Measurements from ENCODE around the gene POLN. TPM values are rescaled to one million over a fixed set of nuclear protein-coding genes. Genes with fewer than 3 reads are reported as not detected.

Gene POLN
- total RNA-seq, 1 experiment from 2014 or later, result 0.50 TPM

DNA sequence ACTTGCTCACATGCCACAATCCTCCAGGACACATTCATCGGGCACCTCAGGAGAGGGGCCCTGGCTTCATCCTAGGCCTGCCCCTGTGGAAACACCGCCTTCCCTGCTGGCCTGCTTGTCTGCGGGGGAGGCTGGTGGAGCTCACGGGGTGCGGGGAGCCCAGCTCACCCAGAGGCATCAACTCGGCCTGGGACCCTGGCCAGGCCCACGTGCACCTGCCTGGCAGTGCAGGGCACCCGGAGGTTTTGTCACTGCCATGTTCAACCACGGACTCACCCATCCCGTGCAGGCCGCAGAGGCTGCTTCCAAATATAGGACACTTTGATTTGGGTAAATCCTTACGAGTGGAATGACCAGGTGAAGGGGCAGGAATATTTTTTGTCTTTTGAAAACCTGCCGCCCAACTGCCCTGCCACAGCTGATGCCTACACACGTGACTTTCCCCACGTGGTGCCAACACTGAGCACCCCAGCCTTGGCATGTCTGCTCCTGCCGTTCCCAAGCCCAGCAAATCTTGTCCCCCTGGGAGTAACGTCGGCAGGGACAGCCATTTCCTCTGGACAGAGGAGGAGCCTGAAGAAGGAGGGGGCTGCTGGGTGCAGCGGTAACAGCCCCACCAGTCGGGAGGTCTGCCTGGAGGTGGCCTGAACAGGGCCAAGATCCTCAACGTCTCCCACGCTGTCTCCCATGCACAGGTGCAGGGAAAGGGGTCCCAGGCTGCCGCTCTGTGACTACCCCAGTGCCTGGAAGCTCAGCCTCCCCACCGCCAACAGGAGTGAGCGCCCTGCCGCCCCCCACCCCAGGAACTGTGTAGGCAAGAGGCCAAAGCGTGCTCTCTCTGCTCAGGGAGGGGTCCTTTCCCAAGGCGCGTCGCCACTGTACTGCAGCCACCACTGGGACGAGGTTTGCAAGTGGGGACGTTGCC lies 11.5 kb upstream of the POLN start:
- DNase-seq (ENCODE audit: extremely low read depth, low read depth), result no peak

DNA sequence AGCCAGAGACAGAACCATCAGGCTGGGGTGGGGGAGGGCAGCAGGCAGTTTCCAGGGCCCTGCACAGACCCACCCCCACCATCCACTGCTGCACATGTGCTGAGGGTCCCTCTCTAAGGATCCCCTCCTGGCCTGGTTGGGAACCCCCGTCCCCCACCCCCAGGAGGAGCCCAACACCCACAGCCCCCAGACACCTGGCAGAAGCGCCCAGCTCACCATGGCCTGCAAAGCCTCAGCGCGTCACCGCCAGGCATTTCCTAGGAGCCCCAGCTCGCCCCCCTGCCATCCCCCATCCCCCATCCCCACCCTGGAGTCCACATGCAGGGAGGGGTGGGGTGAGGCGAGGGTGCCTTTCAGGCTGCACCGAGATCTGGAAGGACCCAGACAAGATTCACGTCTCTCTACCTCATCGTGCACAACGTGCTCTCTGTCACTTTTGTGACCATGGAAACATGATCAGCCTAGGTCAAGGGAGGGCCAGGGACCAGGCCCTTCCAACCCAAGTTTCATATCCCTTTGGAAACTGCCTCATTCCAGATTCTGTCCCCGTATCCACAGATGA lies 10.7 kb upstream of the POLN start:
- no peak for DNase-seq (ENCODE audit: extremely low read depth, low read depth)

DNA sequence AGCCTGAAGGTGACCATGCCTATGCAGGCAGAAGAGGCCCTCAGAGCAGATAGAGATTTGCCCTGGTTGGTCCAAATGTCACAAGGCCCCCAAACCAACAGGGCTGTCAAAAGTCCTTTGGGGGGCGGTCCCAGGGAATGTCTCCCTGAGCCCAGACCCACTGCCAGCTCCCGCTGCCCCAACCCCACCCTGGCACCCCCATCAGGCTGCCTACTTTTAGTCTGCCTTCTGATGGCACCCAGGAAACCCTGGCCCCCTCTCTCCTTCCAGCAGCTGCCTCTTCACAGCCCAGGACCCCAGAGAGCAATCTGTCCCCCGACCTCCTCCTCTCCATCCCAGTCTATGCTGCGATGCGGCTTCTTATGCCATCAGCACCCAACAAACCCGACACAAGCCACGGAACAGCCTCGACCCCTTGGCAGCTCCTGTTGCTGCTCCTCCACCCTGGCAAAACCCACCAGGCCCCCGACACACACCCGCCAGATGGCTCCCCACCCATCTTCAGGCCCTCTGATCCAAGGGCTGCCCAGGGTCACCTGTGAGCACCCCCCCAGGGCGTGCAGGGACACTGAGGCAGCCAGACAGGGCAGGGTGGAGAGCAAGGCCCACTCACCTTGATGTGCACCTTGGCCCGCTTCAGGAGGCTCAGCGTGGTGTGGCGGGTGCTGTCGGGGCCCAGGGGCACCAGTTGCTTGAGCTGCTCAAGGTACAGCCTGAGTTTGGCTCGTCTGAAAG lies 10.0 kb upstream of the POLN start:
- DNase-seq (ENCODE audit: extremely low read depth, low read depth), result no peak

DNA sequence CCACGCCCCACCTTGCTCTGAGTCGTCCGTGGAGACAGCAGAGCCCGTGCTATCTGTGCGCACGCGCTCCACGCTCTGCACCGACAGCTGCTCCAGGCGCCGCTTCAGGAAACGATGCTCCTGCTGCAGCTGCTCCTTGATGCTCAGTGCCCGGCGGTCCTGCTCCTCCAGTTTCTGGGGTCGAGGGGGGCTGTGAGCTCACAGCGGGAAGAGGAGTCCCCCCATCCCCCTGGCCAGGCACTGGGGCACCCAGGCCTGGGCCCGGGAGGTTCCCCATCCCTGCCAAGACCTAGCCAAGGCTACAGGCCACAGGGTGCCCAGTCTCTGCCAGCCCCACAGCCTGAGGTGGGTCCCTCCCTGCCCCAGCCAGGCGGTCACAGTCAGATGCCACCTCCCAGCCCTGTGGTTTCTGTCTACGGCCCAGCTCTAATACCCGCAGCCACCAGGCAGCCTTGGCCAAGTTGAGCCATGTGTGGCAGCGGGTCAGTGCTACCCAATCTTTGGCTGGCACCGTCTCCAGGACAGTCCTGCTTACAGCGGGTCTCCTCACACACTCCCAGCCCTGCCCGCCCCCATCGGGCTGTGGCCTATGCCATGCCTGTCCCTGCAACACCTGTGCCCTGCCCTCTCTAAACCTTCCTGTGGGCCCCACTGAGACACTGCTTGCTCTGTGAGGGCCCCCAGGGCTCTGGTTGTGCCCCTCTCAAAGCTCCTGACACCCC lies 9.3 kb upstream of the POLN start:
- no peak for DNase-seq (ENCODE audit: extremely low read depth, low read depth)

DNA sequence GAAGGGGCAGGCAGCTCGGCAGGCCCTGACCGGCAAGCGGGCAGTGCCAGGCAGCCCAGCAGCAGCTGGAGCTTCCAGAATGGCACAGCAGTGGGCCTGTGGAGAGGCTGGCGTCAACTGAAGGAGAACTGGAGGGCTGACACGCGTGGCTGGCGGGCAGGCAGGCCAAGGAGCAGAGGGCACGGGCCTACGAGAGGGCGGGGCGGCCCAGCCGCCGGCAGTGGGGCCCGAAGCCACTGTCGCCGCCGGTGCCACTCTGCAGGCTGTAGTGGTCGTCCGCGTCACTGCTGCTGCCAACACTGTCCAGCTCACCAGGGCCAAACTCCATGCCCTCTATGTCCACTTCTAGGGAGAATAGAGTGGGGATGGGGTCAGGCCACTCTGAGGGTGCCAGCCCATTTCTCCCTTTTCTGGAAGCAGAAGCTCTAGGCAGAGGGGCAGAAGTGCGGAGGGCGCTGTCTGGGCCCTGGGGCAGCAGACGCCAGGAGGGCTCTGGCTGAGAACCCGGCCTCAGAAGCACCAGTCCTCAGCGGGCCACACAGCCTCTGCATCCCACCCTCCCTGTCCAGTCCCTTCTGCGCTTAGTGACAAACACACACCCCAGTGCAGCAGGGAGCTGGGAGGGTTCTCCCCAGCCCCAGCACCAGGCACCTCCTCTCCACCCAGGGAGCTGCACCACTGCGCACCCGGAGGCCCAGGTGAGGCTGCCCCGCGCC lies 8.6 kb upstream of the POLN start:
- DNase-seq (ENCODE audit: extremely low read depth, low read depth), result no peak

DNA sequence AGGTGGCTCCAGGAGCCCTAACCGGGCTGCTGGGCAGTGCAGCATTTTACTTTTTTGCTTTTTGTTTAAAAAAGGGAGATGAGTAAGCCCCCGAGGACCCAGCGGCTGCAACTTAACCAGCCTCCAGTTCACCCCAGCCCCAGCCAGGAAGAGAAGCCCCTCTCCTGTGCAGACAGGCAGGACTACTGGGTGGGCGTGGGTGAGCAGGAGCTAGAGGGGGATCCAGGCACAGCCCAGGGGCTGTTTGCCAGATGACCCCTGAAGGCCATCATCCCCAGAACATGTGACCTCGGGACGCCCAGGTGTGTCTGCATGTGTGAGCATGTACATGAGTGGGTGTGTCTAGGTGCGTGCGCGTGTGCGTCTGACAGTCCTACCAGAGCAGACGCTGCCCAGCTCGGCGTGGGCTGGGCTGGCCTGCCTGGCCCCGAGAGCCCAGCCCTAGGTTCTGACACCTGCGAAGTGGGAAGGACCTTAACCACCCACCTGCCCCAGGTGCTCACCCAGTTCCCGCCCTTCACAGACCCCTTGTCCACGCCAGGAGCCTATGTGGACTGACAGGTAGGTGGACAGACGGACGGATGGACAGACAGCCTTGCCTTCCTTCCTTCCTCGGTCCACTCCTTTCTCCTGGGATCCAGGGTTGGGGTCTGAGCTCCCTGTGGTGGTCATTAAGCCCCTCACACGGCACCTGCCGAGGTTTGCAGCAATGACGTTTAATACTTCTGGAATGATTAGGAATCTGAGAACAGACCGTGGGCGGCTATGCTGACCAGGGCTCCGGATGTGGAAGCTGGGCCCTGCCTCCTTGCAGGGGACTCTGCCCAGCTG lies 7.8 kb upstream of the POLN start:
- DNase-seq (ENCODE audit: extremely low read depth, low read depth), result no peak

DNA sequence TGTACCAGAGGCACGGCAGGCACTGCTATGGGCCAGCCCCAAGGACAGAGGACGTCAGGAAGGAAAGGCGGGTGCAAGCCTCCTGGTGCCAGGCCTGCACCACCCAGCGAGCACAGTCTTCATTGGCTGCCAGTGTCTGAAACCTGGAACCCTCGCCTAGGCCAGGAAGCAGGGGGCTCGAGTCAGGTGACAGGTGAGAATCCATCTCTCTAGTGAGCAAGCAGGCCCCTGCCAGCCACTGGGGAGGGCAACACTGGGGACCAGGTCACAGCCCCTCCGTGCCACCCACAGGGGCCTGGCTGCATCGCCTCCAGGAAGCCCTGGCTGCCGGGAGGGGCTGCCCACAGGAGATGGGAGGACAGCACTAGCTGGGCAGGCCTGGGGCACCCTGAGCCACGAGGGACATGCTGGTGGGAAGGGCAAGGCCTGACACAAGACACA lies 6.9 kb upstream of the POLN start:
- no peak for DNase-seq (ENCODE audit: extremely low read depth, low read depth)

DNA sequence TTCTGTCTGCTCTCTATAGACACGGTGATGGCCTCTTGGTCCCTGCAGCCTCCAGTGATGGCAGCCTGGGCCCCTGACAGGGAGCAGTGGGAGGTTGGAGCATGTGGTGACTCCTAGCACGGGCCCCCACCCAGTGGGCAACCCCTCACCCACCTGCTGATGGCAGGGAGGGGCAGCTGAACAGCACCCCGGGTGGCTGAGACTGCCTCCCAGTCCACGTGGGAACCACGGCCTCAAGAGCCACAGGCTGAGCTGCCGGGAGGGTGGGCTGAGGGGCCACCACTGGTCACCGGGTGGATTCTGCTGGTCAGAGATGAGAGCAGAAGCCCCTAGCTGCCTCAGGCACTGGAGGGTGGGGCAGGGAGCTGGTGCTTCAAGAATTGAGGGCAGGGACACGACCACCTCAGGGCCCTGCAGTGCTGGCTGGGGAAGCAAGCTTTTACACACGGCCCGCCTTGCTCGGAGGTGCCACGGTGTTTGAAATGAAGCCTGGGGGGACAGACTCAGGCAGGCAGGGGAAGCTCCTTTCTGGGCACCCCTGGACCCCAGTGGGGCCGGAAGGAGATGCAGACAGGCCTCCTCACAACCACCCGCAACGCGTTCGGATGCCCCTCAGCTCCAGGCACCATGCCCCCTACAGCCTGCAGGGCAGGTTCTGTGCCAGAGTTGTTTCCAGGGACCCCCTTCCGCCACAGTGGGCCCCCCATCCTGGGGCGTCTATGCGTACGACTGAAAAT lies 6.3 kb upstream of the POLN start:
- no peak for DNase-seq (ENCODE audit: extremely low read depth, low read depth)

DNA sequence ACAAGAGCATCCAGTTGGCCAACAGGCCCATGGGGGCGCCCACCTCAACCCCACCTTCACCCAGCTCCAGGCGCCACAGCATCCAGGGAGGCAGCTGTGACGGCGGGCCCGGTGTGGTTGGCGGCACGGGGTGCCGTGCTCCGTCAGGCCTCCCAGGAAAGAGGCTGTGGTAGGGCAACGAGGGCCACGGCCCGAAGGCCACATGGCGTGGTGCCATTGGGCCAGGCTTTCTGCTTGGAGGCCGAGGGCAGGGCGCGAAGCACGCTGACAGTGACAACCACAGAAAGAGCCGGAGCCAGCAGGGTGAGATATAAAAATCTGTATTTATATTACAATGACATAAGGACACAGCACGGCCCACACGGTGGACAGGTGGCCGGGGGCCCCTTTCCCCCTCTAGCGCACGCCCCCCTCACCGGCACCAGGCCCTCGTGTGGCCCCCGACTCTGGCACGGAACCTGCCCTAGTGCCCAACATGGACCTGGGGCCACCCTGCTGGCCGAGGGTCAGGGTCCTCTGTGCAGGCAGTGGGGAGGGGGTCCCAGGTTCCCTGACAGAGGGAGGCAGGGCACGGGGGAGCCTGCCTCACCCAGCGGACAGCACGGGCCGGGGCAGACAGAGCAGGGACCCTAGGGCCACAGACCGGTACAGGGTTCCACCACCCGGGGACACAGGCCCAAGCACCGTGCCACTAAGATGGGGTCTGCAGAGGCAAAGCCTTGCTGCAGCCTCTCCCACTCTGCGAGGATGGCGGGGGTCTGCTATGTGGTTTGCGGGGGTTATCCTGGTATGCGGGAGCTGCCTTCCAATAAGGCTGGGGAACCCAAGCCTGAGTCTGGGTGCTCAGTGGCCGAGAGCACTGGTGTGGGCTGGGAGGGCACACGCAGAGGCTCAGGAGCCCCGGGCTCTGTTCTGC lies 5.5 kb upstream of the POLN start:
- DNase-seq (ENCODE audit: extremely low read depth, low read depth), result no peak

DNA sequence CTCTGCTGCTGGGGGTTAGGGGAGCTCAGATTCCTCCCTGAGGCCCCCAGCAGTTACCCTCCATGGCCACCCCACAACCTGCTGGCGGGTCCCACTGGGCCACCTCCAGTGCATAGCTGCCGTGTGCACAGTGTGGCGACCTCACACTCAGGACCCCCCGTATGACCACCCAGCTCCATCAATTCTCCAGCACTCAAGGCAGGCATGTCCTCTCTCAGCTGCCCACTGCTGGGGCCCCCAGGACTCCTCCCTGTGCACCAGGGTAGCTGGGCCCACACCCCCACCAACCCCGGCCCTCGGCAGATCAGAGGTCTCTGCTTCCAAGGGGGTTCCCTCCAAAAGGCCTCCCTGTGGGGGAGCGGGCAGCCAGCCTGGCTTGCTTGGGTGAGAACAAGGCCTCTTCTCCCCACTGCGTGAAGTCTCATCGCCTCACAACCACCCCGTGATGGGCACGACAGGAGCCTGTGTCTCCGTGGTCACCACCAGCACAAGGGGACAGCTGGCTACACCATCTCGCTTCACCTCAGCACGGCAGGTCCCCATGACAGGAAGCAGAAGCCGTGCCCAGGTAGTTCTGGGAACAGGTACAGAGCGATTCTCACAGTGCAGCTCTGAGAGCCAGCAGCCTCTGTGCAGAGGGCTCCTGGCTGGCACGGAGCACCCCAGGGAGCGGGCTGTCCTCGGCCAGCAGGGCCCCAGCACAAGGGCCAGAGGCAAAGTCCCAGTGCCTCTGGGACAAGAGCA lies 4.6 kb upstream of the POLN start:
- no peak for DNase-seq (ENCODE audit: extremely low read depth, low read depth)

DNA sequence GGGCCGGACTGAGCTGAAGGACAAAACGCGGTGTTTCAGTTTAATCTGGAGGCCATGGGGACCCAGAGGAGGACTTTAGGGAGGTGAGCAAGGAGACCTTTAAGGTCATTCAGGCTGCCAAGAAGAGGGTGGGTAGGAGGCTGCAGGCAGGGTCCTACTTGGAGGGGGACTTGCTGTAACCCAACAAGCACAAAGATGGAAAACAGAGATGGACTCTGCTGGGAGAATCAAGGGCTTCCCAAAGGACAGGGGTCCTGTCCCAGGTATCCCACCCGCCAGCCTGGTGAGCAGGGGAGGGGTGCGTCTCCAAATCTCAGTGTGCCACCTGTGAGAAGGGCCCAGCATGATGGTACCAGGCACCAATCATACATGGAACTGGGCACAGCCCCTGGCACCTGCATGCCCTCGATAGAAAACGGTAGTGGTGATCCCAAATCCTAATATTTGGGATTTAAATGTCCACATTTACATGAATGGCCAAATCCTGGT lies 3.9 kb upstream of the POLN start:
- DNase-seq (ENCODE audit: extremely low read depth, low read depth), result no peak

DNA sequence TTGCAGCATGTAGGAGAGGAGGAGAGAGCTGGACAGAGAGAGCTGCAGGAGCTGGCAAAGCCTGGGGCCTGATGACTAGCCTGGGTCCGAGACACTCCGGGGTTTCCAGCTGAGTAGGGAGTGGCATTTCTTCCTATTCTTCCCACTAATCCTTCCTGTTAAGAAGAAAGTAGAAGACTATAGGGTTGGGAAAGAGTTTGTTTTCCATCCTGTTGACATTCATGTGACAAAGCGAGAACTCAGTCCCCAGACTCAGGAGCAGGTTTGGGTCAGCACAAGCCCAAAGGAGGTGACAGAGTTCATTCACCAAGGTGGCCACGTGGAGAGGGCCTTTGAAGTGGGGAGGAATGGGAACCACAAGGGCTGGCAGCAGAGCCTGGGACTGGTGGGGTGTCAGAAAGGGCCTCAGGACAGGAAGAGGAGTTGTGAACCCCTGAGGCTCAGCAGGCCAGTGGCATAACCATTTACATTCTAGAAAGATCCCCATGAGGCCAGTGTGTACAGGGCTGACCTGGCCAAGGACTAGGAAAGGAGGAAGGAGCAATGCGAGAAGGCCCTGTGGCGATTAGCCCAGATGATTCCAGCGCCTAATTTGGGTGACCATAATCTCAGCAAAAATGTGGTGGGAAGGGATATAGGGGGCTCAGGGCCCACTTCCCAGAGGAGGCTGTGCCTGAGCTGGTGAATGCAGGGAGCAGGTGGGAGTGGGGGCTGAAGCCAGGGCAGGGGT lies 3.3 kb upstream of the POLN start:
- DNase-seq (ENCODE audit: extremely low read depth, low read depth), result no peak

DNA sequence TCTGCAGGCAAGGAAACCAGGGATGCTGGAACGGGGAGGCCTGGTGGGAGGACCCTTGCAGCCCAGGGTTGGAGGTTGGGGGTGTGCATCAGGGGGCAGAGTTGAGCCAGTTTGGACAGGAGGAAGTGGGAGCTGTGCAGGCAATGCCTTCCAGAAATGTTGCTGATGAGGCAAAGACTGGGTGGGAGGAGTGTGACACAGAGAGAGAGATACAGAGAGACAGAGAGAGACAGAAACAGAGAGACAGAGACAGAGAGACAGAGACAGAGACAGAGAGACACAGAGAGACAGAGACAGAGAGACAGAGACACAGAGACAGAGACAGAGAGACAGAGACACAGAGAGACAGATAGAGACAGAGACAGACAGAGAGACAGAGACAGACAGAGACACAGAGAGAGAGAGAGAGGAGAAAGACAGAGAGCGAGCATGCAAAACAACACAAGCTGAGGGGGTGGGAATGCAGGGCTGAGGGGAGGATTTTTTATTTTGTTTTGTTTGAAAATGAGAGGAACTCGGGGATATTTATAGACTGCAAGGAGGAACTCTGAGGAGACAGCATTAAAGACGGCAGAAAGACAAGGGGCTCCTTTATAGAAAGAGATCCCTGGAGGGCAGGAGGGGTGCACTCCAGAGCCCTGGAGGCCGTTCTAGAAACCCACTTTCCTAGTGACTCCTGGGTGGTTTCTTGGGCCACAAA lies 1.9 kb upstream of the POLN start:
- no peak for DNase-seq (ENCODE audit: extremely low read depth, low read depth)

DNA sequence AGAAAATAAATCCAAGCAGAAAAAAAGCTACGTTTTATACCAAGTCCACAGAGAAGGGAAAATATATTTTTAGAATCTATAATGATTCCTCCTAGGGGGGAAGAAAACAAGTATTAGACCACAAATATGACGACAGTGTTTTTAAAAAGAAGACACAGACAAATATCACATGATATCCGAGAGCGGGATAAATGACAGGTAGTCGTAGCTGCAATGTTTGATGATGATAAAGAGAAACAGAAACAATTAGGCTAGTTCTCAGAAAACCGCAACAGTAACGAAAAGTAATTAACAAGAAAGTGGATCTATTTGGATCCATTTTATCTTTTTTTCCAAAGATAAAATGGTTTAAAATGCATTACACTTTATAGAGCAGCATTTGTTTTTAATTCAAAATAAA lies 918 bp downstream of the POLN start:
- DNase-seq (ENCODE audit: extremely low read depth, low read depth), result no peak

DNA sequence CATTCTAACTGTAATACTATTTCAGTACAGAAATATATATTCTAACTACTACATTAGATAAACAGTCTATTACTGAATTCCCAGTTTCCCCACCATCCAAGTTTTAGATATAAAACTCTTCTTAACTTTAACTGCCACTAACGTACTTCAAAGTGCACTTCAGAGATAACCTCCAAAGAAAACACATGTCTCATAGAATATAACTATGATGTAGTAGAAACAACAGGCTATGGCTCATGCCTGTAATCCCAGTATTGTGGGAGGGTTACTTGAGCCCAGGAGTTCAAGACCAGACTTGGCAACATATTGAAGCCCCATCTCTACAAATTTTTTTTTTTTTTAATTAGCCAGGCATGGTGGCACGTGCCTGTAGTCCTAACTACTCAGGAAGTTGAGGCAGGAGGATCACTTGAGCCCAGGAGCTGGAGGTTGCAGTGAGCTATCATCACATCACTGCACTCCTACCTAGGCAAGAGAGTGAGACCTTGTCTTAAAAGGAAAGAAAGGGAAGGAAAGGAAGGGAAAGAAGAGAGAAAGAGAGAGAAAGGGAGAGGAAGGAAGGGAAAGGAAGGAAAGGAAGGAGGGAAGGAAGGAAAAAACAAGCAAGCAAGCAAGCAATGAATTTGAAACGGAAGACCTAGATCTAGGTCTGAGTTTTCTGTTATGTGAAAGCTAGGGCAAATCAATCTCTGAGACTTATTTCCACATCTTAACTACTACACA lies 4.8 kb downstream of the POLN start:
- DNase-seq (ENCODE audit: extremely low read depth, low read depth), result no peak
